ENCODE results near the gene KCNS3.
"Not testable (repeated sequence)": the region's sequence is repeated elsewhere in the genome, so short reads cannot be mapped to it uniquely, and the experiment has no call there.

The KCNS3 gene

DNA sequence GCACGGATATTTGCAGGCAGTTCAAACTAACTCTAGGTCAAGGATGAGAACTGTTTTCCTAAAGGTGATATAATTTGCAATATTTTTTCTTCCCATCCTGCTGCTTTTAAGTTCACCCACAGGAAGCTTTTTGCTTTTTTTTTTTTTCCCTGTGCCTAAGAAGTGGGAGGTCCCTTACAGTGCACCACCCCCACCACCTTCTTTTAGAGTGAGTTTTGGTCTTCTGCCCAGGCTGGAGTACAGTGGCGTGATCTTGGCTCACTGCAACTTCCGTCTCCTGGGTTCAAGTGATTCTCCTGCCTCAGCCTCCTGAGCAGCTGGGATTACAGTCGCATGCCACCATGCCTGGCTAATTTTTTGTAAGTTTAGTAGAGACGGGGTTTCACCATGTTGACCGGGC, 82.5 kb downstream of the KCNS3 start:
- Histone ChIP-seq H3K9ac (ENCODE audit: low read length) (no peak overlapping the region), H3K36me3 (ENCODE audit: low read length) (no peaks in the 10 kb centered on the region), H3K27me3 (ENCODE audit: low read length) (no peaks in the 10 kb centered on the region), H4K20me1 (ENCODE audit: low read depth, low read length) (no peaks in the 10 kb centered on the region), H3K9me3 (ENCODE audit: insufficient read depth, low read length) (no peaks in the 10 kb centered on the region), H3K9me2 (replicated peaks; ENCODE audit: insufficient read depth, low read length) (no peaks in the 10 kb centered on the region), H2AFZ (ENCODE audit: low read depth, low read length, severe bottlenecking) (no peak overlapping the region), H3K4me3 (ENCODE audit: insufficient read depth, low read length, poor library complexity, severe bottlenecking) (no peak overlapping the region), H3F3A (ENCODE audit: insufficient read depth) (no peaks in the 10 kb centered on the region), H3K27ac (ENCODE audit: low read depth, low read length) (no peak overlapping the region), H3K4me2 (ENCODE audit: low read depth, low read length, poor library complexity, severe bottlenecking) (no peak overlapping the region), H3K79me2 (ENCODE audit: insufficient read depth, low read length) (no peaks in the 10 kb centered on the region)
- TF ChIP-seq, protein P1, sequence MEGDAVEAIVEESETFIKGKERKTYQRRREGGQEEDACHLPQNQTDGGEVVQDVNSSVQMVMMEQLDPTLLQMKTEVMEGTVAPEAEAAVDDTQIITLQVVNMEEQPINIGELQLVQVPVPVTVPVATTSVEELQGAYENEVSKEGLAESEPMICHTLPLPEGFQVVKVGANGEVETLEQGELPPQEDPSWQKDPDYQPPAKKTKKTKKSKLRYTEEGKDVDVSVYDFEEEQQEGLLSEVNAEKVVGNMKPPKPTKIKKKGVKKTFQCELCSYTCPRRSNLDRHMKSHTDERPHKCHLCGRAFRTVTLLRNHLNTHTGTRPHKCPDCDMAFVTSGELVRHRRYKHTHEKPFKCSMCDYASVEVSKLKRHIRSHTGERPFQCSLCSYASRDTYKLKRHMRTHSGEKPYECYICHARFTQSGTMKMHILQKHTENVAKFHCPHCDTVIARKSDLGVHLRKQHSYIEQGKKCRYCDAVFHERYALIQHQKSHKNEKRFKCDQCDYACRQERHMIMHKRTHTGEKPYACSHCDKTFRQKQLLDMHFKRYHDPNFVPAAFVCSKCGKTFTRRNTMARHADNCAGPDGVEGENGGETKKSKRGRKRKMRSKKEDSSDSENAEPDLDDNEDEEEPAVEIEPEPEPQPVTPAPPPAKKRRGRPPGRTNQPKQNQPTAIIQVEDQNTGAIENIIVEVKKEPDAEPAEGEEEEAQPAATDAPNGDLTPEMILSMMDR (IDR thresholded peaks at IDR 0.05; ENCODE audit: insufficient read depth, low read length, poor library complexity, severe bottlenecking): no peak
- TF ChIP-seq EZH2phosphoT487 (conservative IDR thresholded peaks at IDR 0.05; ENCODE audit: low read length): no peak

DNA sequence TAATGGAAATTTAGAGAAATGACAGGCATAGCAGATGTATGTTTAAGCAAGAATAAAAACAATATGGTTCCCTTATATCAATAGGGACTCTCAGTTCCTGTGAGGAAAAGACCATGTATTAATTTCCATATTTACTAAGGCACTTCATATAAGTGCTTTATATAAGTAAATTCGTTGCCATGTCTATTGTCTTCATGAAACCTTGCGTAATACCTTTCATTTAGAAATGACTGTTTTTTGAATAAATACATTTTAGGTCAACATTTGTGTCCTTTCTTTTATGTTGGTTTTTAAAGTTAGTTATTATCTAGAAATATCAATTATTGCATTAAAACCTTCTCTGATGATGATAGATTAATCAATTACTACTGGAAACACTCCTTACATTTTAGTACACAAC, 83.3 kb downstream of the KCNS3 start:
- Histone ChIP-seq H3K27me3 (ENCODE audit: low read length) (no peaks in the 10 kb centered on the region), H3F3A (ENCODE audit: insufficient read depth) (no peaks in the 10 kb centered on the region), H4K20me1 (ENCODE audit: low read depth, low read length) (no peaks in the 10 kb centered on the region), H3K27ac (ENCODE audit: low read depth, low read length) (no peak overlapping the region), H3K9me3 (ENCODE audit: insufficient read depth, low read length) (no peaks in the 10 kb centered on the region), H3K36me3 (ENCODE audit: low read length) (no peaks in the 10 kb centered on the region), H3K9ac (ENCODE audit: low read length) (no peak overlapping the region), H3K79me2 (ENCODE audit: insufficient read depth, low read length) (no peaks in the 10 kb centered on the region), H2AFZ (ENCODE audit: low read depth, low read length, severe bottlenecking) (no peak overlapping the region), H3K4me2 (ENCODE audit: low read depth, low read length, poor library complexity, severe bottlenecking) (no peak overlapping the region), H3K9me2 (replicated peaks; ENCODE audit: insufficient read depth, low read length) (no peaks in the 10 kb centered on the region), H3K4me3 (ENCODE audit: insufficient read depth, low read length, poor library complexity, severe bottlenecking) (no peak overlapping the region)
- TF ChIP-seq, protein P1 (IDR thresholded peaks at IDR 0.05; ENCODE audit: insufficient read depth, low read length, poor library complexity, severe bottlenecking): no peak
- no peak for TF ChIP-seq EZH2phosphoT487 (conservative IDR thresholded peaks at IDR 0.05; ENCODE audit: low read length)

DNA sequence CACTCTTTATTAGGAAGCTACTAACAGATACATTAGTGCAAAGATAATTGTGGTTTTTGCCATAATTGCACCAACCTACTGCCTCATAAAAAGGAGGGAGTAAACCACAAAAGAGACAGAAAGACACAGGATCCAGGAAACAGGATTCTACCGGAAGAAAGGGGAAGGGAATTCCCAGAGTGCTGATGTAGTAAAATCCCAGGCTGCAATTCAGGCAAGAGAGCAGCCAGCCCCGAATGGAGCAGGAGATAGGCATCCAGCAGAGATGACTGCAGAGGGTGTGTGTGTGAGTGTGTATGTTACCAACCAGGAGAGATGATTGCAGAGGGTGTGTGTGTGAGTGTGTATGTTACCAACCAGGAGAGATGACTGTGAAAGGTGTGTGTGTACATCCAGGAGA, 84.4 kb downstream of the KCNS3 start:
- H3K27me3 ChIP-seq (ENCODE audit: low read length): no peaks in the 10 kb centered on the region
- no peak overlapping the region for H3K4me2 ChIP-seq (ENCODE audit: low read depth, low read length, poor library complexity, severe bottlenecking)
- H4K20me1 ChIP-seq (ENCODE audit: low read depth, low read length): no peaks in the 10 kb centered on the region
- H2AFZ ChIP-seq (ENCODE audit: low read depth, low read length, severe bottlenecking): no peak overlapping the region
- H3K4me3 ChIP-seq (ENCODE audit: insufficient read depth, low read length, poor library complexity, severe bottlenecking): no peak overlapping the region
- TF ChIP-seq, protein P1 (IDR thresholded peaks at IDR 0.05; ENCODE audit: insufficient read depth, low read length, poor library complexity, severe bottlenecking): no peak
- TF ChIP-seq EZH2phosphoT487 (conservative IDR thresholded peaks at IDR 0.05; ENCODE audit: low read length): no peak
- H3F3A ChIP-seq (ENCODE audit: insufficient read depth): no peaks in the 10 kb centered on the region
- no peak overlapping the region for H3K9ac ChIP-seq (ENCODE audit: low read length)
- H3K9me3 ChIP-seq (ENCODE audit: insufficient read depth, low read length): no peaks in the 10 kb centered on the region
- no peaks in the 10 kb centered on the region for H3K9me2 ChIP-seq (replicated peaks; ENCODE audit: insufficient read depth, low read length)
- H3K27ac ChIP-seq (ENCODE audit: low read depth, low read length): no peak overlapping the region
- H3K79me2 ChIP-seq (ENCODE audit: insufficient read depth, low read length): no peaks in the 10 kb centered on the region
- H3K36me3 ChIP-seq (ENCODE audit: low read length): no peaks in the 10 kb centered on the region

DNA sequence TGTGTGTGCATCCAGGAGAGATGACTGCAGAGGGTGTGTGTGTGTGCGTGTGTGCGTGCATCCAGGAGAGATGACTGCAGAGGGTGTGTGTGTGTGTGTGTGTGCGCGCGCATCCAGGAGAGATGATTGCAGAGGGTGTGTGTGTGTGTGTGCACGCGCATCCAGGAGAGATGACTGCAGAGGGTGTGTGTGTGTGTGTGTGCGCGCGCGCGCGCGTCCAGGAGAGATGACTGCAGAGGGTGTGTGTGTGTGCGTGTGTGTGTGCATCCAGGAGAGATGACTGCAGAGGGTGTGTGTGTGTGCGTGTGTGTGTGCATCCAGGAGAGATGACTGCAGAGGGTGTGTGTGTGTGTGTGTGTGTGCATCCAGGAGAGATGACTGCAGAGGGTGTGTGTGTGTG, 85.1 kb downstream of the KCNS3 start:
- not testable (repeated sequence) for H3K27ac ChIP-seq (ENCODE audit: low read depth, low read length); H4K20me1 ChIP-seq (ENCODE audit: low read depth, low read length); H3K27me3 ChIP-seq (ENCODE audit: low read length); H2AFZ ChIP-seq (ENCODE audit: low read depth, low read length, severe bottlenecking); H3K79me2 ChIP-seq (ENCODE audit: insufficient read depth, low read length); H3K9me2 ChIP-seq (replicated peaks; ENCODE audit: insufficient read depth, low read length); H3K9me3 ChIP-seq (ENCODE audit: insufficient read depth, low read length); H3K36me3 ChIP-seq (ENCODE audit: low read length); H3K9ac ChIP-seq (ENCODE audit: low read length); H3F3A ChIP-seq (ENCODE audit: insufficient read depth); H3K4me2 ChIP-seq (ENCODE audit: low read depth, low read length, poor library complexity, severe bottlenecking); H3K4me3 ChIP-seq (ENCODE audit: insufficient read depth, low read length, poor library complexity, severe bottlenecking)

All from SU-DHL-6 (cell line).